Suppressor macrophage (primary cell): ENCODE data around the gene CTCFL.
"Not testable (repeated sequence)": the region's sequence is repeated elsewhere in the genome, so short reads cannot be mapped to it uniquely, and the experiment has no call there.

Experiments
- DNase-seq, 4 experiments: peaks; one replicate each; pipeline ENCODE4 v3.0.0-alpha.2; 2020 to 2022

CTCFL gene

GRCh38 chr20:57505979-57506378 is 19.0 kb downstream of the CTCFL start:
- no peak for DNase-seq

DNA sequence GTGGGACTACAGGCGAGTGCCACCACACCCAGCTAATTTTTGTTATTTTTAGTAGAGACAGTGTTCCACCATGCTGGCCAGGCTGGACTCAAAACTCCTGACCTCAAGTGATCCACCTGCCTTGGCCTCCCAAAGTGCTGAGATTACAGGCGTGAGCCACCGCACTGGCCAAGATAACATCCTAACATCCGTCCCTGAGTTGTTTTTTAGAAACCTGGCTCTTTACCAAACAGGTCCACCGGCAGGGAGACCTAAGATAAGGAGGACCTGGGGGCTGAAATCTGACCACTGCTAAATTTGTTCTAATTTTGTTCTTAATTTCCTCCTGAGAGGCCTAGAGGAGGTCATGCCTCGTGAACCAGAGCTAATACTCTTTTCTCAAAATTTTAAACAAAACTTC is 20.5 kb downstream of the CTCFL start:
- DNase-seq, result no peak

- DNase-seq, result peak; percentile 61 to 85 (median 77)
Measured at GRCh38 chr20:57503035-57503658, 21.8 kb downstream of the CTCFL start.

GRCh38 chr20:57502336-57502700 is 22.6 kb downstream of the CTCFL start:
- DNase-seq, result no peak

DNA sequence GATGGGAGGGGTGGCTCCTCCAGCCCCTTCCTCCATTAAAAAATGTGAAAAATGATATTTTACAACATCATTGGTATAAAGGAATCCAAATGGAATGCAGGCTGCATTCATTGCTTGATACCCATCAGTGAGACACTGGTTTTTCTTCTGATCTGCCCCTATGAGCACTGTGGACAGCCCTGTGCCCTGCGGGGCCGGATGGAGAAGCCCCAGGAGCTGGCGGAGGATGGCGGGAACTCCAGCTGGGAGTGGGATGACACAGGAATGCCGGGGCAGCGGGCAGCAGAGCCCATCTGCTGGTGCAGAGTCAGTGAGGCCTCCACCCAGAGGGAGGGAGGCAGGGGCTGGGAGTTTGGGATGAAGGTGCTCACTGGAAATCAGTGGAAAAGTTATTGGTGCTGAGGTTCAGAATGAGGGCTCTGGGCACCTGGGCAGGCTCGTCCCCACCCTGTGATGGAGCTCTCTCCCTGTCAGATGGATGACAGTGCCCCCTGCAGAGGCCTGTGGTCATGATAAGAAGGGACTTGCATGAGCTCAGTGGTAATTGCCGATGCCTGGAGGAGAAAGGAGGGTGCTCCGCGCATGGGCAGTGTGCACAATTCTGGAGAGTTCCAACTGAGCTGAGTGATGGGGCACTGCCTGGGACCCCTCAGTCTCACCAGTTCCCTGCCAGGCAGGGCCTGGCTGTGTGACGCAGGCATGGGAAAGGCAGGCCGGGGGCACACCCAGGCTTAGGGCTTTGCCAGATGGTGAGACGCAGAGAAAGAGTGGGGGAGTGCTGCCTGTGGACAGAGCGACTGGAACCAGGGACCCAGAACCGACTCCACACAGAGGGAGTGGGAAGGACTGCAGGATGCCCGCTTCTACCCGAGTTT is 23.2 kb downstream of the CTCFL start:
- no peak for DNase-seq

DNA sequence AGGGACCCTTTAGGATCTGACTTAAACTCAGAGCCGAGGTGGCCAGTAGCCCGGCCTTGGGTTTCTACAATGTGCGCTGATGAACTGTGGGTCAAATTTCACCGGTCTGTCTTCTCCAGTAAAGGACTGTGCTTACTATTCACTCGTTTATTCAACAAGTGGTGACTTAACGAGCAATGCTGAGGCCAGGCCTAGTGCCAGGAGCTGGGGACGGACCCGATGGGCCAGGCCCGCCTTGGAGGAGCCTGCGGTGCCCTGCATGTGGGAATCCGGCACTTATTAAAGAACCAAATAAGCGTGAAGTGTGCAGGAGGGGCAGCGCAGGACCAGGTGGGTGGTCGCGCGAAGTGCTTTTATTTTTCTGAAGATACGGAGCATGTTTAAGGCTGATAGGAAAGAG is 24.0 kb downstream of the CTCFL start:
- no peak for DNase-seq

- DNase-seq, result no peak
Measured at GRCh38 chr20:57500235-57500634, 24.7 kb downstream of the CTCFL start.

DNA sequence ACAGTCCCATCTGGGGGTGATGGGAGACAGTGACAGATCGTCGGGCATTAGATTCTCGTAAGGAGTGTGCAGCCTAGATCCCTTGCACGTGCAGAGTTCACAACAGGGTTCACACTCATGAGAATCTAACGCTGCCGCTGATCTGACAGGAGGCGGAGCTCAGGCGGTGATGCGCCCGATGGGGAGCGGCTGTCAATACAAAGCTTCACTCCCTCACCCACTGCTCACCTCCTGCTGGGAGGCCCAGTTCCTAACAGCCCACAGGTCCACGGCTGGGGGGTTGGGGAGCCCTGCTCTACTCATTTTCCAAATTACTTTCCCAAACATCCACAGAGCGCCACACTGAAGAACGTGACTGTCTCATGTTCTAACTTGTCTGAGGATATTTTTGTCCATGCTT is 25.3 kb downstream of the CTCFL start:
- DNase-seq, result no peak

- peak; percentile 52 to 74 (median 72) for DNase-seq
Measured at GRCh38 chr20:57498425-57499400, 26.2 kb downstream of the CTCFL start.

DNA sequence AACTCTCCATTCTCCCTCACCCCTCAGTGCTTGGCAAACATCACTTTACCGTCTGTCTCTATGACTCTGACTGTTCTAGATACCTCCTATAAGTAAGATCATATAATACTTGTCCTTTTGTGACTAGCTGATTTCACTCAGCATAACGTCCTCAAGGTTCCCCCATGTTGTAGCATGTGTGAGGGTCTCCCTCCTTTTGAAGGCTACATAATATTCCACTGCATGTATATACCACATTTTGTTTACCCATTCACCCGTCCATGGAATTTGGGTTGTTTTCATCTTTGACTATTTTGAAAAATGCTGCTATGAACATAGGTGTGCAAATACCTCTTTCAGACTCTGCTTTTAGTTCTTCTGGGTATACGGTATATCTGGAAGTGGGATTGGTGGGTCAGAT is 28.3 kb downstream of the CTCFL start:
- DNase-seq, result no peak

DNA sequence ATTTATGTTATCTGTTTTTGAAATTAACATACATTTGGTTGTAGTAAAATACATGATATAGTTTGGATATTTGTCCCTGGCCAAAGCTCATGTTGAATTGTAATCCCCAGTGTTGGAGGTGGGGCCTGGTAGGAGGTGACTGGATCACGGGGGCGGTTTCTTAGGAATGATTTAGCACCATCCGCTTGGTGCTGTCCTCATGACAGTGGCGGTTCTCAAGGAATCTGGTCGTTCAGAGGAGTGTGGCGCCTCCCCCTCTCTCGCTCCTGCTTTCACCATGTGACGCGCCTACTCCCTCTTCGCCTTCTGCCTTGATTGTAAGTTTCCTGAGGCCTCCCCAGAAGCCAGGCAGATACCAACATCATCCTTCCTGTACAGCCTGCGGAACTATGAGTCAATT is 29.0 kb downstream of the CTCFL start:
- no peak for DNase-seq

GRCh38 chr20:57493091-57493615 is 31.8 kb downstream of the CTCFL start:
- no peak for DNase-seq

GRCh38 chr20:57491373-57491772 is 33.6 kb downstream of the CTCFL start:
- DNase-seq, result no peak

GRCh38 chr20:57488277-57488676 is 36.7 kb downstream of the CTCFL start:
- not testable (repeated sequence) for DNase-seq

DNA sequence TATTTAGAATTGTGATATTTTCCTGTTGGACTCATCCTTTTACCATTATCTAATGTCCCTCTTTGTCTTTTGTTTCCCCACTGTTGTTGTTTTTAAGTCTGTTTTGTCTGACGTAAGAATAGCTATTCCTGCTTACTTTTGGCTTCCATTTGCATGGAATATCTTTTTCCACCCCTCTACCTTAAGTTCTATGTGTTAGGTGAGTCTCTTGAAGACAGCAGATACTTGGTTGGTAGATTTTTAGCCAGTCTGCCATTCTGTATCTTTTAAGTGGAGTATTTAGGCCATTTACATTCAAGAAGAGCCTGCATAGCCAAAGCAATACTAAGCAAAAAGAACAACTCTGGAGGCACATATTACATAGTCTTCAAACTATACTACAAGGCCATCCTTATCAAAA is 39.2 kb downstream of the CTCFL start:
- no peak for DNase-seq

DNA sequence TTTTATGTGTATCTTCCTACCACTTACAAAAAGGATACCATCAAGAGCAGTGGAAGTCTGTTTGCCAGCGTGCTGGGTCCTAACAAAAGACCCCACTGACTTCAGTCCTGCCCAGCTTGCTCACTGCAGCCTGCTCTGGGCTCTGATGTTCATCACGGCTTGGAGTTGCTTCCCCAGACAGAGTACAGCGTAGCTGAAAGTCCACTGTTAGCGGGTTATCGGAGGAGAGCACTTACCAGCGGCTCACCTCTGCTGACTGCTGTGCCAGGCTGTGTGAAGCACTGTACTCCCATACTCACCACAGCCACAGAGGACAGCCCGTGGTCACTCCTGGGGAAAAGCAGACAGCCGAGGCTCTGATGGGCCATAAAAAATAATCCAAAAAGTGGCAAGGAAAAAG is 40.2 kb downstream of the CTCFL start:
- no peak for DNase-seq

DNA sequence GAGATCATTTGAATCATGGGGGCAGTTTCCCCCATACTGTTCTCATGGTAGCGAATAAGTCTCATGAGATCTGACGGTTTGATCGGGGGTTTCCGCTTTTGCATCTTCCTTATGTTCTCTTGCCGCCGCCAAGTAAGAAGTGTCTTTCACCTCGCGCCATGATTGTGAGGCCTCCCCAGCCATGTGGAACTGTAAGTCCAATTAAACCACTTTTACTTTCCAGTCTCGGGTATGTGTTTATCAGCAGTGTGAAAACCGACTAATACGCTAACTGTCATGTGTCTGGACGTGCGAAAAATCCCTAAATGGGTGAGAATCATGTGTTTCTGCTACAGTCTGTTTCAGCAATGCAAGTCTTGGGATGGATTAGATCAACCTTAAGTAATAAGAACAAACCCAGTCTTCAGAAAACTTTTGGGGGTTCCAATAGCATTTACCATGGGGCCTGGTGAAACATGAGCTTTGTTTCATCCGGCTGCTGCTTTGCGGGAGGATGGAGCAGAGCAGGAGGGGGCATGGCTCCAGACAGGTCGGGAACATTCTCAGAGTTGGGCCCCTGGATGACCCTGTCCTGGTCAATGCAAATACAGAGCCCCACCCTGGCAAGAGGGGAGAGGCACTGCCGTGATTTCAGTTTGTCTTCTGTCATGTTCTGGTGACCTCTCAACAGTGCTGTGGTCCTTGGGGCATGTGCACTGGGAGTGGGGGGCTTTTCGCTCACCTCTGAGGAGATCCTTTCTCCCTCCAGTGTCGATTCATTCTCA is 41.5 kb downstream of the CTCFL start:
- no peak for DNase-seq

DNA sequence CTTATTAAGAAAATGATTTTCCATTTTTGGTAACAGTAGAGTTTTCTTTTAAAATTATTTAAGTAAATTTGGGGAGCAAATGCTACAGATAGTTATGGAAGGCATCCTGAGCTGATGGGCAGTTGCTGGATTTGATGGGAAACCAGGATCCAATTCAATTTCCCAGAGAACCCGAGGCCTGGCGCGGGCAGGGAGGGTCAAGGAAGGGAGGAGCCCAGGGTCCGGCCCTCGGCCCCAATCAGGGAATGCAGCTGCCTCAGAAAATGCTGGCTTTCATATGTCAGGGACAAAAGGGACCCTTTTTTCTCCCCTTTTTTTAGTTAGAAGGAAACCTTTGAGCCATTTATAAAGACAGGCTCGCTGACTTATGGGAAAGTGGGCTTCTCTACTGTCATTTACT is 42.1 kb downstream of the CTCFL start:
- DNase-seq, result no peak

GRCh38 chr20:57482148-57482547 is 42.8 kb downstream of the CTCFL start:
- peak in 1 of 4 experiments; percentile 17 for DNase-seq

DNA sequence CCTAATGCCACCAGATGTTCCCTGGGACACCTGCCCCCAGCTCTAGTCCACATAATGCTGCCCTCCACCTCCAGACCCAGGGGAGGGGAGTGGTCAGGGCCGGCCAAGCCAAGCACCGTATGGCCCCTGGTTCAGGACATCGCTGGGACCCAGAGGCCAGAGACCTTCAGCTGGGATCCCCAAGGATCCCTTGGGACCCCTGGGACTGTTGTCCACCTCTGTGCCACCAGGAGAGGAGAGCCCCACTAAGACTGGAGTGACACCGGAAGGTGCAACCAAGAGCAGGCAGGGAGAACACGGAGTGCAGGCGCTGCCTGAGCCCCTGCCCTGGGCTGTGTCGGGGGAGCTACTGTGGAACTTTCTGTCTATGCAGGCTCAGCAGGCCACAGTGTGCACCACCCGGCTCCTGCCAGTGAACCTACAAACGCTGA is 43.6 kb downstream of the CTCFL start:
- DNase-seq, result no peak

- DNase-seq, result peak in 3 of 4 experiments; percentile 36 to 52 (median 48)
Measured at GRCh38 chr20:57480444-57481160, 44.3 kb downstream of the CTCFL start.
